Ammon's horn (tissue), 1 donor: ENCODE results near the gene SCTR.

ENCODE experiments used
- DNase-seq: peaks from one replicate; pipeline ENCODE4 v3.0.0-alpha.2; 2016; ENCODE audit warnings: low spot score

The SCTR gene

GRCh38 chr2:119474371-119475224, 49.7 kb downstream of the SCTR start:
- DNase-seq: no peak

GRCh38 chr2:119473621-119474370, 50.5 kb downstream of the SCTR start:
- no peak for DNase-seq

GRCh38 chr2:119472749-119473148, 51.5 kb downstream of the SCTR start:
- no peak for DNase-seq

- no peak for DNase-seq
Measured at GRCh38 chr2:119469661-119470297, 54.5 kb downstream of the SCTR start.

- no peak for DNase-seq
Measured at GRCh38 chr2:119469131-119469530, 55.2 kb downstream of the SCTR start.

GRCh38 chr2:119468154-119468955, 55.9 kb downstream of the SCTR start:
- DNase-seq: no peak

- no peak for DNase-seq
Measured at GRCh38 chr2:119466373-119466772, 57.9 kb downstream of the SCTR start.

GRCh38 chr2:119465687-119466086, 58.6 kb downstream of the SCTR start:
- no peak for DNase-seq

GRCh38 chr2:119464981-119465380, 59.3 kb downstream of the SCTR start:
- no peak for DNase-seq

- DNase-seq: no peak
Measured at GRCh38 chr2:119463990-119464389, 60.3 kb downstream of the SCTR start.

GRCh38 chr2:119463136-119463535, 61.1 kb downstream of the SCTR start:
- DNase-seq: no peak

GRCh38 chr2:119462574-119462973, 61.7 kb downstream of the SCTR start:
- DNase-seq: no peak

- no peak for DNase-seq
Measured at GRCh38 chr2:119461811-119462210, 62.5 kb downstream of the SCTR start.

- no peak for DNase-seq
Measured at GRCh38 chr2:119460076-119460475, 64.2 kb downstream of the SCTR start.

- DNase-seq: no peak
Measured at GRCh38 chr2:119455066-119455718, 69.1 kb downstream of the SCTR start.

- DNase-seq: no peak
Measured at GRCh38 chr2:119453972-119454593, 70.2 kb downstream of the SCTR start.

GRCh38 chr2:119451336-119452050, 72.8 kb downstream of the SCTR start:
- DNase-seq: no peak

- no peak for DNase-seq
Measured at GRCh38 chr2:119449521-119449920, 74.8 kb downstream of the SCTR start.

- DNase-seq: no peak
Measured at GRCh38 chr2:119448427-119449141, 75.7 kb downstream of the SCTR start.

- no peak for DNase-seq
Measured at GRCh38 chr2:119446037-119446436, 78.2 kb downstream of the SCTR start.
